HG03378 (cell line): Measurements from ENCODE around the gene MAP2K7.

Source experiments
- ATAC-seq: cut with Tn5 transposase; IDR thresholded peaks from one replicate; pipeline ENCODE4 v1.9.1; 2021; ENCODE audit warnings: mild to moderate bottlenecking, moderate library complexity; ENCODE audit not compliant: unreplicated experiment

MAP2K7 gene

GRCh38 chr19:7918615-7919421 lies 15.1 kb downstream of the MAP2K7 start:
- no peak for ATAC-seq

- peak; percentile 44 for ATAC-seq
These were observed 16.2 kb downstream of the MAP2K7 start, which contains the start of gene SNAPC2 for GRCh38 chr19:7919610-7920518. Gene SNAPC2 (plus strand): TSS chr19:7920338. CDS start chr19:7920367, 29 bp downstream.

- peak; percentile 26 for ATAC-seq
These were observed 17.0 kb downstream of the MAP2K7 start for GRCh38 chr19:7920519-7921301.

- ATAC-seq = no peak
These were observed 17.8 kb downstream of the MAP2K7 start for GRCh38 chr19:7921302-7921966.

- no peak for ATAC-seq
These were observed 18.5 kb downstream of the MAP2K7 start for GRCh38 chr19:7921967-7922835.

GRCh38 chr19:7922836-7923195 lies 19.1 kb downstream of the MAP2K7 start:
- no peak for ATAC-seq

GRCh38 chr19:7923295-7924191 lies 19.9 kb downstream of the MAP2K7 start:
- ATAC-seq = no peak

- ATAC-seq = no peak
These were observed 20.6 kb downstream of the MAP2K7 start for GRCh38 chr19:7924241-7924640.

- ATAC-seq = no peak
These were observed 21.0 kb downstream of the MAP2K7 start for GRCh38 chr19:7924651-7925170.

GRCh38 chr19:7925171-7925851 lies 21.6 kb downstream of the MAP2K7 start:
- ATAC-seq = no peak

- no peak for ATAC-seq
These were observed 22.5 kb downstream of the MAP2K7 start, which contains the start of gene CTXN1 for GRCh38 chr19:7926021-7926726. Gene CTXN1 (minus strand): TSS chr19:7926135. CDS start chr19:7925538, 597 bp downstream.

GRCh38 chr19:7926727-7927604 lies 23.3 kb downstream of the MAP2K7 start:
- no peak for ATAC-seq

- no peak for ATAC-seq
These were observed 24.1 kb downstream of the MAP2K7 start for GRCh38 chr19:7927605-7928333.

GRCh38 chr19:7928334-7928706 lies 24.6 kb downstream of the MAP2K7 start:
- ATAC-seq = no peak
